GM19463 (cell line): Measurements from ENCODE around the gene FAM24B.
"Not testable (repeated sequence)": the region's sequence is repeated elsewhere in the genome, so short reads cannot be mapped to it uniquely, and the experiment has no call there.

Experiments used
- ATAC-seq: cut with Tn5 transposase; IDR thresholded peaks from one replicate; pipeline ENCODE4 v1.9.1; 2021; ENCODE audit warnings: mild to moderate bottlenecking, moderate library complexity; ENCODE audit not compliant: unreplicated experiment

Gene FAM24B

DNA sequence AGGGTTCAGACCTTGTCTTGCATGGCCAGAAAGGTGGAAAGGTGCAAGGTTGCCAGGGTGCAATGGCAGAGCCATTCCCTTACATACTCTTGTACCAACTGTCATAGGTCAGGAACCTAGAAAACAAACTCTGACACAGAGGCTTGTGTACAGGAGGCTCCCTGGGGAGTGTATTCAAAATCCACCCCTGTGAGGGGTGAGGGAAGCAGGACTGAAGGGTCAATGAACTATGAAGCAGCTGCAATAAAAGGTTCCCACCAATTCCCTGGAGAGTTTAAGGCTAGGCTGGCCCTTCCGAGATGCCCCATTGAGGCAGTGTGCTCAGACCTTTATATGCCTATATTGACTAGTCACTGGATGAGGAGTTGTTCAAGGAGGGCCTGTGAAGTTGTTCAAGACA lies 19.9 kb downstream of the FAM24B start:
- no peak for ATAC-seq

DNA sequence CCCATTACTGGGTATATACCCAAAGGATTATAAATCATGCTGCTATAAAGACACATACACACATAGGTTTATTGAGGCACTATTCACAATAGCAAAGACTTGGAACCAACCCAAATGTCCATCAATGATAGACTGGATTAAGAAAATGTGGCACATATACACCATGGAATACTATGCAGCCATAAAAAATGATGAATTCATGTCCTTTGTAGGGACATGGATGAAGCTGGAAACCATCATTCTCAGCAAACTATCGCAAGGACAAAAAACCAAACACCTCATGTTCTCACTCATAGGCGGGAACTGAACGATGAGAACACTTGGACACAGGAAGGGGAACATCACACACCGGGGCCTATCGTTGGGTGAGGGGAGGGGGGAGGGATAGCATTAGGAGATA lies 21.3 kb downstream of the FAM24B start:
- not testable (repeated sequence) for ATAC-seq

DNA sequence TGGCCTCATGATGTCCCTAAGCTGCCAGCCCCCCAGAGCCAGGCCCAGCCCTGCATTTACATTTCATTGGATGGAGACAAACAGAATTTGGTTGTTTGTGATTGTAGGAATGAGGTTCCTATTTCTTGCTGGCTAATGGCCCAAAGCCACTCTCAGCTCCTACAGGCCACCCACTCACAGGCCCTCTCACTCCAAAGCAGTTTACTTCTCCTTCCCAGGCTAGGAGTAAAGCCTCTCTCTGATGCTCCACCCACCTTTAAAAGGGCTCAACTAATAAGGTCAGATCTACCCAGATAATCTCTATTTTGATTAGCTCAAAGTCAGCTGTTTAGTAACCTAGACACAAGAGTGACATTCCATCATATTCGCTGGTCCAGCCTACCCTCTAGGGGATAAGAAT lies 22.5 kb downstream of the FAM24B start:
- ATAC-seq = no peak

DNA sequence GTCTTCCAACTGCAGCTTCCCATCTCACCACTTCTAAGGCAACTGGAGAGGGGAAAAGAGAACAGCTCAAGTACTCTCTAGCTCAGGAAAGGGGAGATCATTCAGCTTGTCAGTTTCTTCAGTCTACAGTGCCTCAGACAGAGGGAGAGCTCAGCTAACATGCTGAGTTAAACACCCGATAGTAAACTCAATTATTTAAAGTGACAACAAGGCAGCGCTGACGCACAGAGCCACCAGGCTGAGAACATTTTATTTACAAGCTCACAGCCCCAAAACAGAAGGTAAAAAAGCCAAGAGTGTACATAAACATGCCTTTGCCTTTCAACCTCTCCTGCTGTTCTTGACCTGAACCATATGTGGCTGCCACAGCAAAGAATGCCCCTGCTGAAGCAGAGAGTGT lies 23.6 kb downstream of the FAM24B start:
- ATAC-seq = no peak

DNA sequence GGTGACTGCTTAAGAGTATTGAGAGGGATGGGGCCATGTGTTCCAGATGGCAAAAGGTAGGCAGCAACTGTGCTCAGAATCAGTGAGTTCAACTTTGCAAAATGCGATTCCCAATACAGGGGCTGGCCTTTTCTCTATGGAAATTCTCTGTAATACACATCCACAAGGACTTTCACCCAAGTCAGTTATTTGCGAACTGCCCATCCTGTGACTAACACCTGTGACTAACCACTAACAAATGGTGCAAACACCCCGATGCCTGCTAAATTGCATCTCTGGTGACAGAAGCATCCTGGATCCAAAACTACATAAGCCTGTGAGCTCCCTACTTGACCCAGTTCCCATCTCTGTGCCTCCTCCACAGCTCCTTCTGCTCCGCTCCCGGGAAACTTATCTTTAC lies 24.7 kb downstream of the FAM24B start:
- no peak for ATAC-seq

DNA sequence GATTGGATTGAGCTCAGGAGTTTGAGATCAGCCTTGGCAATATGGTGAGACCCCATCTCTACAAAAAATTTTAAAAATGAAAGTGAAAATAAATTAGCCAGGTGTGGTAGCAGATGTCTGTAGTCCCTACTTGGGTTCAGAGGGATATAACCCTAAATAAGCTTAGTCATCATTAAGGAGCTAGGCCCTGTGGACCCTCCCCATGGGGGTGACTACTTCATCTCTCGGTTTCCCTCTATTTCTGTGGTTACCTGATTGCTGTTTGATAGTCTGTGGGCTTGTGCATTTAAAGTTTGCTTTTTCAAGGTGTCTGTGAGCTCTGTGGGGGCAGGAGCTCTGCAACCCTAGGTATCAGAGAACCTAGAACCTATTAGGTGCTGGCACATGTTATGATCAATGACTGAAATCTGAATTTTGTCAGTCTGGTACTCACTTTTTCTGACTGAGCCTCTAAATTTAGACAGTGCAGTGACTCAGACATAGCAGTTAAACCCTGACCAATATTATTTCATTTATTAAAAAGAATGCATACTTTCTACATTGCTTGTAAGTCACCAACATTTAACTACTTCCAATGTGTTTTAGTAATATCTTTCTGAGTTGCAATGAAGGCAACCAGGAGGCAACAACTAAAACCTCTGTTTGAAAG lies 25.6 kb downstream of the FAM24B start:
- no peak for ATAC-seq

DNA sequence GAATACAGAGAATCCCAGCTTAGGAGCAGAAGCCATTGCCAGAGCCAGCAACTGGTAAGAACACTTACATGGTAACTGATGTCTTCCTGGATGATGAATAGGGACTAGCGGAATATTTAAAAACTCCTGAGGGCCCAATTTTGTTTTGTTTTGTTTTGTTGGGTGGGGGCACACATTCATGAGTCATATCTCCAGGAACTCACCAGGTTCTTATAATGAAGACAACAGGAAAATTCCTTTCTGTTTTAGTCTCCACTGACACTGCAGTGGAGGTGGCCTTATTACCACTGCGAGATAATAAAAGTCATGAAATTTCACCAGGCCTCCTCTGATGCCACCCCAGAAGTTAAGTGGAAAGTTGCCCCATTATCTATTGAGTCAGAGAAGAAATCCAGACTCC lies 27.1 kb downstream of the FAM24B start:
- ATAC-seq = no peak

DNA sequence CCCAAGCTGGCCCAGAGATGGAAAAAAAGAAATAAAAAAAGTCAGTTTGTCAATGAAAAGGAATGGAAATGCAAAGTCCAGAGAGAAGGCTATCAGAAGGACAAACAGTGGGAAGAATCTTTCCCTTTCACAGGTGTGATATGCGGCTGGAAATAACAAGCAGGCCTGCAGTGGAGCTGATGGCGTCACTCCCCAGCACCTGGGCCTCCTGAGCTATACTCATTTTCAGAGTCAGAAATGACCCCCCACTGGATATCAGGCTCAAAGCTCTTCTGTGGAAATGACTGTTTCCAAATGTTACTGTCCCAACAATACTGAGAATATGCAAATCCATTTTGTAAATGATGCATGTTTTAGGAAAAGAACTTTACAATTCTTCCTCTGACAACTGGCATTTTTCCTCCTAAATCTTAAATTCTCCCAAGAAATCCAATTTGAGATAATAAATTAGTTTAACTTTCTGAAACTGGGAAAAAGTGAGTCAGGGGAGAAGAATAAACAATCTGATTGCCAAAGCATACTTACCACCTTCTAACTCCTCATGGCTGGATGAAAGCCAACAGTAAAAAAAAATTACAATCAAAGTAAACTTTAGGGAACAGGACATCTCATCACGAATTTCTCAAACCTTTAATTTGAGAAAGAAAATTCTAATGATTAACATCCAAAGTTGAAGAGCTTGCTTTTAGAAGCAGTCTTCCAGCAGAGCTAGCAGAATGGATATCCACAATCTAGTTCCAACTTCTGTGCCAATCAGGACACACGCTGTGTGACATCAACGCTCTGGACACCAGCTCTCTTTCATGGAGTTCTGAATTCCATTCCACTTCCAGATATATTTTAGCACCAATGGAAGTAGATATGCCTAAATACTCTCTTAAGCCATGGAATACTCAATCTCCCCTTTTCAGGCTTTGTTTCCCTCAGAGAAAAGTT lies 28.4 kb downstream of the FAM24B start:
- ATAC-seq = no peak

DNA sequence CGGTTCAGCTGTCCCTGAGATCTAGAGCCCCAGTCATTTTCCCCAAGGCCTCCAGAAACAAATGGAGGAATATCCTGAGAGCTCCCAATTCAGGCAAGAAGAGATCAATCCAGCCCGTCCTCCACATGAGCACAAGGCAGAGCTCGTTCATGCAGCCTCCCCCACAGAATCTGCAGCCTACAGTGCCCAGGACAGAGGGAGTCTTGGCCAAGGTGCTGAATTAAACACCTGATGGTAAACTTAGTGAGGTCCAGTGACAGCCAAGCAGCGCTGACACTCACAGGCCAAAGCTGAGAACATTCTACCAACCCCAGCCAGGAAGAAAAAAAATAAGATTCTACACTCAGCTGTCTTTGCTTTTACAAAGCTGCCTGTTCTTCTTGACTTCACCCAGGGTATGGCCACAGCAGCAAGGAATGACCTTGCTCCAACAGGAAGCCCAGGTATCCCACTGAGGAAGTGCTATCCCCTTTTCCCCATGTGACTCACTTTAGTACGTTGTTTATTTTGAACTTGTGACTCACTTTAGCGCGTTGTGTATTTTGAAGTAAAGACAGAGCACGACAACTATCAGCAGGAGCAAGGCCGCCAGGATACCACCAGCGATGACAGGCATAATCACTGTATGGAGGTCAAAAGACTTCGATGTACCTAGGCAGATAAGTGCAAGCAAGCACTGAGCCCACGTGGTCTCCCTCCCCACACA lies 29.3 kb downstream of the FAM24B start:
- no peak for ATAC-seq

DNA sequence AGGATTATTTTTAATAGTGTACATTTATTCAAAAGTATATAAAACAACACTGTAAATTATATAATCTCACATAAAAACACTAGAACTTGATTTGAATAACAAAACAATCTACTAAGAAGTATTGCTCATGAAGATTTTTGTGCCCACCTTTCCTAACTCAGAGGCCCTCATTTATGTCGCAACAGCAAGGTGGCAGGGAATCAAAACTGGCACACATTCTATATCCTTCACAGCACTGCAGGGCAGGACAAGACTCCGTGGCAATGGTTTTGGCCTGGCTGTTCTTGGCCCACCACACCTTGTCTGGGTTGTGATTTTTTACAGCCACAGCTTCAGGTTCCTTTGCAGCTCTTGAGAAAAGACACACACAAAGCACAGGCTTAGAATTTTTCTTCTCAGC lies 30.3 kb downstream of the FAM24B start:
- ATAC-seq = no peak

DNA sequence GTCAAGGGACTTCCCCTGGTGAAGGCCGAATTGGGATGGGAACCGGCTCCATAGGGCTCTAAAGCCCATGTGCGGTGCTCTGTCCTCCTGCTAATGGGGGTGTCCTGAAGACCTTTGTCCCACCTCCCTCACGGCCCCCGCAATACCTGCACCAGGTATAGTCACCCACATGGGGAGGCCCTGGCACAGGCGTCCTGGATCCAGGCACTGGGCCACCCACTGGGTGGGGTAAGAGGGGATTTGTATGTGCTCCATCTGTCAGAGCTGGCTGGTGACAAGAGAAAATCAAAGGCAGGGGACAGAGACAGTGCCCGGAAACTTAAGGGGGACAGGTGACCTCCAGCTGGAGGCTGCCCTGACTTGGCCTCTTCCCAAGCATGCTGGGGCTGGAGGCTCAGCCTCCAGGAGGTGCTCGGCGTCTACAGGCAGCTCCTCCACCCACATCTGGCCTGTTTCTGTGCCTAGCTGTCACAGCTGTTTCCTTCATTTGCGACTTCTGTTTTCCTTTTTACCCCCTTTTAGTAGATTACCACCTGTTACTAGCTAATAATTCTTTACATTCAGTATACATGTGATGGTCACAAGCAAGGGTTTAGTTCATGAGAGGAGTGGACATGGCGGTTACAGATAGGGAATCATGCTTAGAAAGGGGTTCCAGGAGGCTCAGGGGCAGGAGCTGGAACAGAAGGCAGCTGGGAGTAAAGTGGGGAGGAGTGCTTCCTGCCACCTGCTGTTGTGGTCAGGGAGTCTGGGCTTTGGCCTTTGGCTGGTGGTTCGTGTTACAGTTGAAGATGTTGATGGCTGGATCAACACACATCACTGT lies 31.4 kb downstream of the FAM24B start:
- peak; percentile 68 for ATAC-seq

DNA sequence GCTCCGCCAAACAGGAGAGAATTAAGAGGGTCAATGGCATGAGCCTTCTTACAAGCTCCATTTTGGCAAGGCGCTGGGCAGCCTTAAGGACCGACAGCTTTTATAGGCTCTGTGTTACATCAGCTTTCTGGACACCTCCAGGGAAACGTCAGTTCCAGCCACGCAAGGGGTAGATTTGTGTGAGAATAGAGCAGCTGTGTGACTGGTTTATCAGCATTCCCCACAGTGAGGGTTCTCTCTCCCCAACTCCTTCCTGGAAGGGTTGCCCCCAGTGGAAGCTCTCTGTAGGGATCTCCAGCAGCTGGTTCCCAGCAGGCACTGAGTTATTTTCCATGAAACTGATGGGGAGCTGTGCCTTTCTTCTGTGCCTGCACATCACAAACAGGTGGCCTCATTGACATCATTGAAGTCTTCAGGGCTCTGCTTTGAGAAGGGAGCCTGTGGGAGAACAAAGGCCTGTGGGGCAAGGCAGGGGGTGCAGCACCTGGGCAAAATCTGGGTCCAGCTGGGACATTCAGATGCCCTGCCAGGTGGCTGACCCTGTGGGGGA lies 33.5 kb downstream of the FAM24B start, which contains the start of gene CUZD1:
Gene CUZD1 (minus strand): TSS at position 75 of the 550 bp plus-strand sequence. CDS start 14 bp downstream, at position 61.
- ATAC-seq = no peak

DNA sequence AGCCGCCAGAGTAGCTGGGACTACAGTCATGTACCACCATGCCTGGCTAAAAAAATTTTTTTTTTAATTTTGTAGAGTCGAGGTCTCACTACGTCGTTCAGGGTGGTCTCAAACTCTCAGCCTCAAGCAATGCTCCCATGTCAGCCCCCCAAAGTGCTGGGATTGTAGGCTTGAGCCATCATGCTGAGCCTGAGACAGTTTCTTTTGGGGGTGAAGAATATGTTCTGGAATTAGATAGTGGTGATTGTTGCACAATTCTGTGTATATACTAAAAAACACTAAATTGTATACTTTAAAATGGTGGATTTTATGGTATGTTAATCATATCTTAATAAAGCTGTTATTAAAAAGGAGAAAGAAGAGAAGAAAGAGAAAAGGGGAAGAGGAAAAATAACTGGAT lies 35.2 kb downstream of the FAM24B start:
- no peak for ATAC-seq

DNA sequence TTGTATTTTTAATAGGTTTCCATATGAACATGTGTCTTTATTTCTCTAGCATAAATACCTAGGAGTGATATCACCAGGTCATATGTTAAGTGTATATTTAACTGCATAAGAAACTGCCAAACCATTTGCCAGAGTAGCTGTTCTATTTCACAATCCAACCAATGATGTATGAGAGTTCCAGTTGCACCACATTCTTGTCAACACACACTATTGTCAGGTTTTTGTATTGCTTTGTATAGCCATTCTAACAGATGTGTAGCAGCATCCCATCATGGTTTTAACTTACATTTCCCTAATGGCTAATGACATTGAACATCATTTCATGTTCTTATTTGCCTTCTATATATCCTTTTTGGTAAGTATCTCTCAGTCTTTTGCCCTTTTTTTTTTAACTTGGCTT lies 37.8 kb downstream of the FAM24B start:
- no peak for ATAC-seq

DNA sequence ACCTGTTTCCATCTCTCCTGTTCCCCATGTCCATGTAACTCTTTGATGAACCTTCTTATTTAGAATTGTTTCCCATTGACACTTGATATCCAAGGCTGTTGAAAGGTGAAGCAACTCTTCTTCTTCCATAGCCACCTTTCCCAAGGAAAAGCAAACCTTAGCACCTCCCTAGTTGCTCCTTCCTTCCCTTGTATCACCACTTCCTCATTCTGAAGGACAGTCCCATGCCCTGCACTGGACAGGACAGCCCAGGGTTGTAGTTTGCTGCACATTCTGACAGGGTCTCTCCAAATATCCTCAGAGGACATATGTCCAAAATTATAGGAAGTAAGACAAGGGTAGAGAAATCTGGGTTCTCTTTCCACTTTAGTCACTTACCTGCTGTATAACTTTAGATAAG lies 39.9 kb downstream of the FAM24B start:
- no peak for ATAC-seq

DNA sequence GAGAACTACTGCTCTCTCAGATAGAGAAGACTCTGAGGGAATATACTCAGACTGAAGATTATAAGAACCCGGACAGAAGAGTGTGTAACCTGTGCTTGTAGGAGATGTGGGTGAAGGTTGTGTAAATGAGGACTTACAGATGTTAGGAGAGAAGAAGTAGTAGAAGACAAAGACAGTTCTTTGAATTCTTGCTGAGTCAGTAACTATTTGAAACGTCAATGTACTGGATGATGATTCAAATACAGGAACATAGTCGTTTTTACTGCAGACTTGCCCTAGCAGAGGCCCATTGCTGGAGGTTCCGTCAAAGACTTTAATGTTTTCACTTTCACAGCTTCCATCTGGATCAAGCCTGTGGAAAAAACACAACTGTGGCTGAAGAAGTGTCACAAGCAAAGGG lies 40.5 kb downstream of the FAM24B start:
- no peak for ATAC-seq

DNA sequence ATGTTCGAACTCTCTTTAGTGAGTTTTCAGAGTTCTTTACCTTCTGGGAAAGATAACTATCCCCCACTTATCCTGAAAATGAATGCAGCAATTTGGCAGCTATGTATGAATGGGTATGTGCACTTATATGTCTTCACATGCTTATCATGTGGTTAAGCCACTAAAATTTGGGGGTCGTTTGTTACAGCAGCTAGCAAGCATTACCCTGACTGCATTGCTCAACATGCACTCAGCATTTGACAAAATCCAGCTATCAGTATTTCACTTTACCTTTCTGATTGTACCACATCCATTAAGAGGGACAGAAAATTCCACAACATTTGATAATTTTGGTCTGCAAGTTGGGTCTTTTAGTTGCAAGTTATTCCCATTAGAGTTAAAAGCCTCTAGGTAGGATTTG lies 43.5 kb downstream of the FAM24B start:
- ATAC-seq = no peak

DNA sequence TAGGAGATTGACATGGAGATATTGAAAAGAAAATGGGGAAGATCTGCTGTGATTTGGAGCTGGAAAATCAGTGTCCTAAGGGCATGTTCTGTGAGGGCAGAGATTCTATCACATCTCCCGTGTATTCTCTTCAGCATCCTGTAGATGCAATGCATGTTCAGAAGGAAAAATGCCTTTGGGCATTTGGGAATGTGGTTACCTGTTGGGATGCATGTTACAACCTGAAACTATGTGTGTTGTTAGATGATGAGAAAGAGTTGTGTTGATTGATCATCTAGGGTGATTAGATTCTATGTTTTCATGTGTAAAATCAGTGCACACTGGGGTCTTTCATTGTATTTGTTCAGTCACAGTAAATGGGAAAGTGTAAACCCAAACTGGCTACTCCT lies 48.4 kb downstream of the FAM24B start:
- ATAC-seq = no peak

DNA sequence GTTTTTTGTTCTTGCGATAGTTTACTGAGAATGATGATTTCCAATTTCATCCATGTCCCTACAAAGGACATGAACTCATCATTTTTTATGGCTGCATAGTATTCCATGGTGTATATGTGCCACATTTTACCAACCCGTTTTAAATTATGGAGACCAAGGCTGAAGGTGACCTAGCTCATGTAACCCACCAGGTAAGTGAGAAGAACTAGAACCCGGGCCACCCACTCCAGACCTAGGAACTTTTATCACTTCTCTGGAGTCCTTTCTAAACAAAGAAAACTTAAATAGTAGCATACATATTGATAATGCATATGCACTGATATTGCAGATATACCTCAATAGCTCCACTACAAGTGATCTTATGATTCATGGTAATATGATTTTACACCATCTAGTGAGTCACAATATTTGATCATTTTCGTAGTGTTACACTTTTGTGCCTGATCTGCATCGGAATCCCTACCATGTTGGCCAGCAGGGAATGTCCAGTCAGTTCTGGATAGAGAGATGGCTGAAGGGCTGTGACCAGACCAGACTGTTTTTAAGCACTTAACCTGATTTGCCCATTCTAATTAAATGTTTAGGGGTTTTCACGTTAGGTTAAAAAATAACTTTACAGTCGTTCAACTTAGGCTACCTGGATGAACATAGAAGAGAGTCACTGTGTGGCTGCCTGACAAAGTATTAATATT lies 49.0 kb downstream of the FAM24B start:
- no peak for ATAC-seq

DNA sequence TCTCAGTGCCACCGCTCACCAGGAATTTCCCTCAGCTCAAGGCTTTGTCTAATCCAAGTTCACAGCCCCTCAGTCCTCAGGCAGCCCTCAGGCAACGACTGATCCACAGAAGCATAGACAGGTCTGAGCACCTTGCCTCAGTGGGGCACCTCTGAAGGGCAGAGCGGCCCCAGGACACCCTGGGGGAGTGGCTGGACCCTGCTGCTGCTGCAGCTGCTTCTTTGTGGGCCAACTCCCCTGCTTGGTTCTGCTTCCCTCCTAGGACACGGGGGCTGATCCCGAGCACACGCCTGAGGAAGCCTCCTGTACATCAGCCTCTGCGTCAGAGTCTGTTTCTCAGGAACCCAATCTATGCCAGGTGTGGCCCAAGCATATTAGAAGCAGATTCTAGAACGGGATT lies 49.9 kb downstream of the FAM24B start:
- ATAC-seq = no peak
